ENCODE measurements around the gene PSME3. TPM values are rescaled to one million over a fixed set of nuclear protein-coding genes. Genes with fewer than 3 reads are reported as not detected.

PSME3 gene, protein sequence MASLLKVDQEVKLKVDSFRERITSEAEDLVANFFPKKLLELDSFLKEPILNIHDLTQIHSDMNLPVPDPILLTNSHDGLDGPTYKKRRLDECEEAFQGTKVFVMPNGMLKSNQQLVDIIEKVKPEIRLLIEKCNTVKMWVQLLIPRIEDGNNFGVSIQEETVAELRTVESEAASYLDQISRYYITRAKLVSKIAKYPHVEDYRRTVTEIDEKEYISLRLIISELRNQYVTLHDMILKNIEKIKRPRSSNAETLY
- 48.5 TPM for total RNA-seq

DNA sequence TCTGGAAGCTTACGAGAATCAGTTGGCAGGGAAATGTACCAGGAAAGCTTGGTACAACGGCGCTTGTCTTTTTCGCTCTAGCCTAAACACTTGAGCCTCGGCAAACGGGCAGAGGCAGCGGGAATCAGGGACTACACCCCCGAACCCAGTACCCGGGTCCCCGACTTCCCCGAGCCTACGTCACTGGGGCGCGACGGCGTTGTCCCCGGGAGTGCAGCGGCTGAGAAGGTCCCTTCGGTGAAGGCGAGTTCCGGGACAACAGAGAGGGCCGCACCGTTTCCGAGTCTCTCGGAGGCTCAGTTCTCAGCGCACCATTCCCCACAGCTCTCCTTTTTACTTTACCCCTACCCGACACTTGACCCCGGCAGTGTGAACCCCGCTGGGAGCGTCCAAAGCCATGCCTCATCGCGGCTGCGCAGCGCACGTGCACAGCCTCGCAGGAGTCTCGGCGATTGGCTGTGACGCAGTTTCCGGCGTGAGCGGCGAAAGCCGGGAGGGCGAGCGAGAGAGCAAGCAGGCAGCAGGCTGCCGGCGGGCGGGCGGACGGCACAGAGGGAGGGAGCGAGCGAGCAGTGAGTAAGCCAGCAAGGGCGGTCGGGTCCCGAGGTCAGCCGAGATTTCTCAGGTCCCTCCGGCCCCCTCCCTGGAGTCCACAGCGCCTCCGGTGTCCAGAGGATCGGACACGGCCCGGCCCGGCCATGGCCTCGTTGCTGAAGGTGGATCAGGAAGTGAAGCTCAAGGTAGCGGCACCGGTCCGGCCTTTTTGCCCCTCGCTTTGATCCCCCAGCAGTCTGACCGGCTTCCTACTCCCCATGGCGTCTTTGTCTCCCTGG is at the start of gene PSME3:
PSME3 (plus strand) TSS at position 464 of the 833 bp plus-strand sequence; CDS start at position 699, 235 bp downstream.
- DNase-seq = peak; percentile 95

DNA sequence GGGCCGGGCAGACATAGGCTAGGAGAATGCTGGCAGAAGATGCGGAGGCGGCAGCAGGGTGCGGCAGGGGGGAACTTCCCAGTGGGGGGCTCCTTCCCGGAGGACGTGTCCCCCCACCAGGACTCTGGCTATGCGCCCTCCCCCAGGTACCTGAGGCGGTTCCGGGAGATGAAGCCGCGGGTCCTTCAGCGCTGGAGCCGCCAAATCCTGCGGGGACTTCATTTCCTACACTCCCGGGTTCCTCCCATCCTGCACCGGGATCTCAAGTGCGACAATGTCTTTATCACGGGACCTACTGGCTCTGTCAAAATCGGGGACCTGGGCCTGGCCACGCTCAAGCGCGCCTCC is 49.4 kb upstream of the PSME3 start:
- DNase-seq = no peak

DNA sequence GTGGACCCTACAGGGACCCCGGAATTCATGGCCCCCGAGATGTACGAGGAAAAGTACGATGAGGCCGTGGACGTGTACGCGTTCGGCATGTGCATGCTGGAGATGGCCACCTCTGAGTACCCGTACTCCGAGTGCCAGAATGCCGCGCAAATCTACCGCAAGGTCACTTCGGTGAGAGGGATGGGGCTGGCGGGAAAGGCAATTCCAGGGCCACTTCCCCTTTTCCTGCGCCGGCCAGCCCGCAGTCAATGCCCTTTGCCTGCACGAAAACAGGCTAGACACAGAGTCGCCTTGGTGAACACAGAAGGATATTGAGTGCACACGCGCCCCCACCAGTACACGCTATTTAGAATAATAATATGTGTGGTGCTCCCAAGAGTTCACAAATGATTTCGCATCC is 48.8 kb upstream of the PSME3 start:
- no peak for DNase-seq

DNA sequence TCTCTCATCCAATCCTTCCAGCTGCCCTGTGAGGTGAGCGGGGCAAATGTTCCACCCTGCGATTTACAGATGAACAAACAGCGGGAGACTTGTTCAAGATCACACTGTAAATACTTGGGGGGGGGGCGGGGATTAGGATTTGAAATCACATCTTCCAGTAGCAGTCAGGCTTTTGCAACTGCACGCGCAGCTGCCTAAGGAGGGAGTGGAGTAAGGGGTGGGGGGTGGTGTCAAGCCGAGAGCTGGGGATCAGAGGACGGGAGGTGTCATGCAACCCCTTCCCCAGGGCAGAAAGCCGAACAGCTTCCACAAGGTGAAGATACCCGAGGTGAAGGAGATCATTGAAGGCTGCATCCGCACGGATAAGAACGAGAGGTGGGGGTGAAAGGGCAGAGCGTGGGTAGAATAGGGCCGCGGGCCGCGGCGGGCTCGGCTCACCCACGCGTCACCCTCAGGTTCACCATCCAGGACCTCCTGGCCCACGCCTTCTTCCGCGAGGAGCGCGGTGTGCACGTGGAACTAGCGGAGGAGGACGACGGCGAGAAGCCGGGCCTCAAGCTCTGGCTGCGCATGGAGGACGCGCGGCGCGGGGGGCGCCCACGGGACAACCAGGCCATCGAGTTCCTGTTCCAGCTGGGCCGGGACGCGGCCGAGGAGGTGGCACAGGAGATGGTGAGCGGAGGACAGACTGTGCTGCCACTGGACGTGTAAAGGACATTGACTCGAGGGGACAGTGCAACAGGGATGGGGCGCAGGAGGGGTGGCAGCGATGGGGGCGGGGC is 48.2 kb upstream of the PSME3 start:
- DNase-seq = no peak

- no peak for DNase-seq
Observed at GRCh38 chr17:42787266-42787665, 45.9 kb upstream of the PSME3 start.

GRCh38 chr17:42791948-42792347 is 41.2 kb upstream of the PSME3 start:
- no peak for DNase-seq

GRCh38 chr17:42792545-42792944 is 40.7 kb upstream of the PSME3 start:
- DNase-seq = no peak

GRCh38 chr17:42795061-42795460 is 38.1 kb upstream of the PSME3 start:
- DNase-seq = no peak

DNA sequence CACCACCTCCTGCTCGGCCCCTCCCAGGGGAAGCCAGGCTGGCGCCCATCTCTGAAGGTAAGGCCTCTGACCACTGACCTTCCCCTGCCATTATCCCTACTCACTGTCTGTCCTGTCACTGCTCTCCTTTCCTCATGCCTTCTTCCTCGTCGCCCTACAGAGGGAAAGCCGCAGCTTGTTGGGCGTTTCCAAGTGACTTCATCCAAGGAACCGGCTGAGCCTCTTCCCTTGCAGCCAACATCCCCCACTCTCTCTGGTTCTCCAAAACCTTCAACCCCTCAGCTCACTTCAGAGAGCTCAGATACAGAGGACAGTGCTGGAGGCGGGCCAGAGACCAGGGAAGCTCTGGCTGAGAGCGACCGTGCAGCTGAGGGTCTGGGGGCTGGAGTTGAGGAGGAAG is 37.7 kb upstream of the PSME3 start:
- no peak for DNase-seq

- no peak for DNase-seq
Observed at GRCh38 chr17:42796066-42796758, 37.0 kb upstream of the PSME3 start.

GRCh38 chr17:42797067-42798007 is 35.9 kb upstream of the PSME3 start:
- no peak for DNase-seq

DNA sequence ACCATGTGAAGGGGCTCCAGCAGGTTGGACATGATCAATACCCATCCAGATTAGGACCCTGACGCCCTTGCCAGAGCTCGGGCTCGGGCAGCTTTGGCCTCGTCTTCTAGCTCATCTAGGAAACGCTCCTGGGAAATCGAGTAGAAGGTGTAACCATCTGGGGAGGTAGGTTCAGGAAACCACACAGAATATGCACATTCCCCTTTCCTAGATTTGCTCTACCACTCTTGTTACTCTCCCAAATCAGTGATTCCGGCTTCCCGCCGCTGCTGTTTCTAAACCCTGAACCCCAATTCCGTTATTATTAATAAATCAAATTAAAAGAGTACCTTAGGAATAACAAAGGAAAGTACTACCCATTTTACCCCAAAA is 35.2 kb upstream of the PSME3 start:
- DNase-seq = no peak

DNA sequence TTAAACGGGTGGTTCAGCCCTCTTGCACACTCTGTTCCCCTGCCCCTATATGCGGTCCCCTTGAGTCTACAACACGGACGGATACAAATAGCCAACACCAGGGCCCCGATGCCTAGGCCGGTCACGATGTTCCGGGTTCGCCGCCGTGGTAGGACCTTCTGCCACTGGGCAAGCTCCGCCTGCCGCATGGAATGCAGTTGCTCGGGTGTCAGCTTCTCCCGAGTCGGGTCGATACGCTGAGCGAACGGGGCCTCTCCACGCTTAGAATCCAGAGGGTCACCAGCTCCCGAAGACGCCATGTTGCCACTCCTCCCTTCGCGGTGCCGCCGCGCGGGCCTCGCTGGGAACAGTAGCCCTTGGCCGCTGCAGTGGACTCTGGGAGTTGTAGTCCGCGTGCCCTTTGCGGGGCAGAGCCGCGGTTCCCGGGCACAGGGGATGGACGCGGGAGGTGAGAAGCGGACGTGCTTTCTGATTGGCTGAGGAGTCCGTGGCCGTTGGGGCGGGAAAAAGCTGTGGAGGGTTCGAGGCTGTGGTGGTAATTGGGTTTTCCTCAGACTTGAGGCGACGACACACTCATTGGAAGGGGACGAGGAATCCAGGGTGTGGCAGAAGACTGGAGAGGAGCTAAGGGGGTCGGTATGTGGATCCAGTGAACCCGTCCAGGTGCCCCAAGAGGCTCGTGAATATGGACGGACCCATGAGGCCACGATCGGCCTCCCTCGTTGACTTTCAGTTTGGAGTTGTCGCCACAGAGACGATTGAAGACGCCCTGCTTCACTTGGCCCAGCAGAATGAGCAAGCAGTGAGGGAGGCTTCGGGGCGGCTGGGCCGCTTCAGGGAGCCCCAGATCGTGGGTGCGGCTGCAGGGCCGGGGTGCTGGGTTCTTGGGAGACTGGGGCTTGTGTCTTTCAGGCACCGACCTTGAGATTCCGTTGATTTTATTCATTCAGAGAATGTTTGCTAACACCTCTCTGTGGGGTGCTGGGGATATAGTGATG is 34.5 kb upstream of the PSME3 start, which contains the start of the genes CNTD1 and COA3:
CNTD1 (plus strand) TSS at position 479 of the 998 bp plus-strand sequence; CDS start at position 686, 207 bp downstream.
COA3 (minus strand) TSS at position 322 of the 998 bp plus-strand sequence; CDS start at position 299, 23 bp downstream.
- peak; percentile 93 for DNase-seq

GRCh38 chr17:42803074-42803883 is 29.9 kb upstream of the PSME3 start:
- DNase-seq = no peak

DNA sequence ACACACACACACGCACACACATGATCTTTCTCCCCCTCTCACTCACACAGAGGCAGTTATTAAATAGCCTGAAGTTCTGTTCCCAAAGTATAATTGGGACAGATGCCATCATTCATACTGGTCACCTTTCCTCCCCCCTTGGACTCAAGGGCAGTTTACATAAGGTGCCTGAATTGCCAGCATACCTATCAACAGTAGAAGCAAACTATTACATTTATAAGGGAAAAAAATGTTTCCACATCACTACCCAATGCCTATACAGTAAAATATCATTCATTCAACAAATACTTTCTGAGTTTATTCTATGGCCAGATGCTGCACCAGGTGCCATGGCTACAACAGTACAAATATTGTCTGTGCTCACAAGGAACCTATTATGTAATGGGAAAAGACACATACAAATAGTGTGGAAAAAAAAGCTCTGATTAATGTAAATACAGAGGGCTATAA is 28.3 kb upstream of the PSME3 start:
- DNase-seq = peak; percentile 57

GRCh38 chr17:42806249-42806648 is 26.9 kb upstream of the PSME3 start:
- no peak for DNase-seq

GRCh38 chr17:42809250-42809649 is 23.9 kb upstream of the PSME3 start:
- DNase-seq = no peak

DNA sequence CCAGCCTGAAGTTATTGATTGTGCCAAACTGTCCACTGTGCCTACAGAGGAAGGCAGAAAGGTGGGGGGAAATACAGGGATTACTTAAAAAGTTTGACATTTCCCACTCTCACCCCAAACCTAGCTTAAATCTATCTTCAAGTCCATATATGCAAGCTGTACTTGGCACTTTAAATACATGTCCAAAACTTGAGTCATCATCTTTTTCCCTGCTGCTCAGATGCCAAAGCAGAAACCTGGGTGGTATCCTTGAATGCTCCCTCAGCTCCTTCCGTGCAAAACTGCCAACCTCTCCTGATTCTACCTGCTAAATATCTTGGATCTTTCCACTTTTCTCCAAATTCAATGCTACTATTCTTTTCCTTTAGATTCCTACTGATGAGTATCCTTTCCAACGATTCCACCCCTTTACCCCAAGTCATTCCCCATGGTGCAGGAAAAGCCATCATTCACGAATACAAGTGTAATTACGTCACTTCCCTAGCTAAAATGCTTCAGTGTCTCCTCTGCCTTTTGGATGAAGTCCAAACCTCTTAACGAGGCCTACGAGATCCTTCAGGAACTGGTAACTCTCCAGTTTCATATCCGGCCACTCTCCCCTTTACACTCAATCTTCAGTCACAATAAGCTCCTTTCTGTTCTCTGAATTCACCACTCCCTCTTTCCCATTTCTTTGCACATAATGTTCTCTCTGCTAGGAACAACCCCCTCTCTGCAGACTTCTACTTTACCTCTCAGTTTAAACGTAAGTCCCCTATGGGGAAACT is 18.4 kb upstream of the PSME3 start:
- DNase-seq = no peak
